Measurements from ENCODE around the gene CDH4. TPM values are rescaled to one million over a fixed set of nuclear protein-coding genes. Genes with fewer than 3 reads are reported as not detected.
A peak's percentile ranks its signal among the peaks of the same experiment; 100 is the strongest.

The CDH4 gene
- total and polyA plus RNA-seq, 2 of the 8 experiments (the other 6 are each of a cell fraction or from before 2014, with no cell fraction given): 4.3 to 7.9 TPM

GRCh38 chr20:61500791-61501321 lies 248.8 kb downstream of the CDH4 start:
- H3K23ac ChIP-seq (ENCODE audit: insufficient read length): no peak overlapping the region
- peak overlapping the region; percentile 67 for H2BK20ac ChIP-seq (ENCODE audit: low read length)
- no peak overlapping the region for H3K56ac ChIP-seq (replicated peaks; ENCODE audit: insufficient read length, low read depth, low read length)
- peak overlapping the region; percentile 4; the same call in 1 of the 2 replicates for H2AK5ac ChIP-seq (ENCODE audit: low read depth, low read length)
- ChIA-PET POLR2A (ENCODE audit: partially characterized antibody) (no interaction called here), CTCF (ENCODE audit: partially characterized antibody) (interaction anchor here (0.7 to 1.6 kb wide), 4 partner anchors 9 to 147 kb away, joined by 3 to 5 read pairs (median 4); no protein-coding TSS in a partner anchor)
- peaks cover 8 to 18% (median 14%) of the 10 kb centered on the region in 4 experiments for H3K4me1 ChIP-seq (replicated peaks in 1 of 4; ENCODE audit: control insufficient read depth in 3 of 4, insufficient read depth in 4 of 4, low read length in 3 of 4)
- H3K23me2 ChIP-seq (ENCODE audit: low read depth, low read length): peaks cover 3% of the 10 kb centered on the region; the same call in 1 of the 2 replicates
- peak overlapping the region; percentile 75; the same call in 1 of the 2 replicates for H2BK15ac ChIP-seq (ENCODE audit: low read length)
- H2BK5ac ChIP-seq (ENCODE audit: low read depth, low read length): 0 out of 2 replicates have a peak overlapping the region, but pooled peaks have one; percentile 36
- H3K4me2 ChIP-seq (ENCODE audit: insufficient read depth in 1 of 2, low read depth in 2 of 2, low read length in 2 of 2): no peak overlapping the region
- no peak overlapping the region for H4K8ac ChIP-seq (ENCODE audit: extremely low read depth, insufficient read depth, low read length)
- H3K9ac ChIP-seq (replicated peaks in 1 of 4; ENCODE audit: extremely low read depth in 1 of 4, low read depth in 3 of 4, low read length in 3 of 4): no peak overlapping the region; a peak in 1 of 7 replicates
- H3K79me1 ChIP-seq (ENCODE audit: low read depth, low read length): no peaks in the 10 kb centered on the region
- no peaks in the 10 kb centered on the region for H4K20me1 ChIP-seq (replicated peaks in 1 of 2; ENCODE audit: control insufficient read depth in 1 of 2, insufficient read depth in 2 of 2, low read length in 2 of 2)
- no peak overlapping the region for H3K27ac ChIP-seq (ENCODE audit: low read depth, low read length)
- peaks cover 0 to 3% (median under 1%) of the 10 kb centered on the region in 4 experiments; a peak in 4 of 7 replicates for H3K27me3 ChIP-seq (replicated peaks in 1 of 4; ENCODE audit: control insufficient read depth in 3 of 4, extremely low read depth in 1 of 4, insufficient read depth in 3 of 4, low read length in 3 of 4)
- no peak for DNase-seq (ENCODE audit: low read depth in 1 of 2, low spot score in 2 of 2)
- no peaks in the 10 kb centered on the region for H3K9me3 ChIP-seq (ENCODE audit: insufficient read depth in 2 of 2, low read depth in 1 of 2, low read length in 1 of 2)
- no peaks in the 10 kb centered on the region for H3K79me2 ChIP-seq (ENCODE audit: control insufficient read depth in 1 of 2, insufficient read depth in 2 of 2, low read length in 2 of 2)
- no peaks in the 10 kb centered on the region for H3K36me3 ChIP-seq (ENCODE audit: control insufficient read depth in 2 of 4, insufficient read depth in 4 of 4, low read length in 3 of 4)
- TF ChIP-seq SIN3A (conservative IDR thresholded peaks at IDR 0.05 in 1 of 2, IDR thresholded peaks at IDR 0.05 in 1 of 2; ENCODE audit: low read depth in 1 of 2, low read length in 2 of 2) (no peak), JUND (IDR thresholded peaks at IDR 0.05; ENCODE audit: low read length) (no peak), CHD2 (IDR thresholded peaks at IDR 0.05; ENCODE audit: low read length) (no peak), MAFK (IDR thresholded peaks at IDR 0.05; ENCODE audit: low read depth, low read length) (no peak), TAF7 (optimal IDR thresholded peaks at IDR 0.05; ENCODE audit: borderline replicate concordance, low read depth, low read length) (no peak), SP1 (IDR thresholded peaks at IDR 0.05; ENCODE audit: low read depth, low read length) (no peak), EZH2 (IDR thresholded peaks at IDR 0.05; ENCODE audit: low read depth, low read length, severe bottlenecking) (no peak)
- TF ChIP-seq, protein P1, sequence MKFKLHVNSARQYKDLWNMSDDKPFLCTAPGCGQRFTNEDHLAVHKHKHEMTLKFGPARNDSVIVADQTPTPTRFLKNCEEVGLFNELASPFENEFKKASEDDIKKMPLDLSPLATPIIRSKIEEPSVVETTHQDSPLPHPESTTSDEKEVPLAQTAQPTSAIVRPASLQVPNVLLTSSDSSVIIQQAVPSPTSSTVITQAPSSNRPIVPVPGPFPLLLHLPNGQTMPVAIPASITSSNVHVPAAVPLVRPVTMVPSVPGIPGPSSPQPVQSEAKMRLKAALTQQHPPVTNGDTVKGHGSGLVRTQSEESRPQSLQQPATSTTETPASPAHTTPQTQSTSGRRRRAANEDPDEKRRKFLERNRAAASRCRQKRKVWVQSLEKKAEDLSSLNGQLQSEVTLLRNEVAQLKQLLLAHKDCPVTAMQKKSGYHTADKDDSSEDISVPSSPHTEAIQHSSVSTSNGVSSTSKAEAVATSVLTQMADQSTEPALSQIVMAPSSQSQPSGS (IDR thresholded peaks at IDR 0.05; ENCODE audit: low read length): no peak
- WGBS, 2 experiments (ENCODE audit: extremely low coverage in 1 of 2, insufficient coverage in 1 of 2, insufficient read length in 1 of 2, insufficient replicate concordance in 2 of 2, low coverage in 1 of 2, low lambda C conversion rate in 2 of 2, missing lambda C conversion rate in 1 of 2): 86% methylated on average over 11 of the region's 11 CpGs; no CpG with 5 or more reads in 1 of the 2 experiments
- no peak overlapping the region for H2BK120ac ChIP-seq (replicated peaks; ENCODE audit: low read depth, low read length)
- H4K5ac ChIP-seq (ENCODE audit: insufficient read length, low read depth, low read length): no peak overlapping the region
- H3K4ac ChIP-seq (replicated peaks; ENCODE audit: insufficient read length, low read depth, low read length): no peak overlapping the region
- no peak overlapping the region for H4K91ac ChIP-seq (replicated peaks; ENCODE audit: insufficient read length, low read length)
- no peak overlapping the region for H2AFZ ChIP-seq (ENCODE audit: low read length)
- FAIRE-seq: no peak
- H3K4me3 ChIP-seq (ENCODE audit: extremely low read depth in 1 of 4, insufficient read depth in 2 of 4, low read depth in 3 of 4, low read length in 4 of 4): no peak overlapping the region
- no peak overlapping the region for H3K14ac ChIP-seq (ENCODE audit: insufficient read length)
- H2BK12ac ChIP-seq (ENCODE audit: low read depth, low read length): peak overlapping the region; percentile 90
- peak overlapping the region; percentile 24; the same call in 1 of the 2 replicates for H3K18ac ChIP-seq (ENCODE audit: extremely low read depth, low read length)

Data from H1 (cell line).